HepG2 (cell line): ENCODE results near the gene KMT2B. TPM values are rescaled to one million over a fixed set of nuclear protein-coding genes. Genes with fewer than 3 reads are reported as not detected.
A peak's percentile ranks its signal among the peaks of the same experiment; 100 is the strongest.

Source experiments
- ATAC-seq: fragments of 200-7000 bp; cut with Tn5 transposase; 3 replicates; pipeline ENCODE4 v1.9.1; 2020; ENCODE audit warnings: mild to moderate bottlenecking, moderate library complexity
- BruUV-seq: library from RNA; stranded (reverse); fragments of 400-500 nt; replicated peaks from 2 replicates; lab custom pipeline; 2021; lab: Mats Ljungman, UMichigan
- CTCF ChIA-PET: fragments of 300-600 bp; formaldehyde crosslinking; extraction: SDS; loops from one replicate; lab custom pipeline; 2021; ENCODE audit warnings: low total read pairs, inconsistent platforms, low intra/inter-chr PET ratio; lab: Yijun Ruan, JAX
- POLR2A ChIA-PET: fragments of 350-600 bp; sonication (Branson Sonifier 250); formaldehyde crosslinking; loops from one replicate; lab custom pipeline; 2020; ENCODE audit warnings: antibody characterized with exemption, inconsistent platforms; lab: Yijun Ruan, JAX
- DNase-seq: peaks from one replicate; pipeline ENCODE4 v3.0.0-alpha.2; 2015; ENCODE audit warnings: low spot score
- FAIRE-seq: peaks from 3 replicates; lab custom pipeline; 2011; peaks lifted over from hg19 to GRCh38; lab: Jason Lieb, UNC
- H2AFZ ChIP-seq: one replicate; pipeline ENCODE4 v1.6.1; 2011; ENCODE audit warnings: low read length, inconsistent platforms
- H3K27ac ChIP-seq: fragments of 300-600 bp; 3 replicates; pipeline ENCODE4 v1.8.0; 2011; ENCODE audit warnings: mixed run types, mild to moderate bottlenecking, mixed read lengths, low read length, inconsistent platforms; ENCODE audit not compliant: insufficient read depth; ENCODE audit errors: extremely low read length
- H3K27me3 ChIP-seq, 2 experiments: fragments of 200-600 bp in 1 of 2; 2 replicates in 1 of 2; 3 replicates in 1 of 2; pipeline versions ENCODE4 v1.6.0 to v1.8.0; 2011; ENCODE audit warnings: low read length in 2 of 2, mild to moderate bottlenecking in 2 of 2, moderate library complexity in 2 of 2, inconsistent platforms in 1 of 2; ENCODE audit not compliant: insufficient read depth in 2 of 2, control insufficient read depth in 1 of 2
- H3K36me3 ChIP-seq, 2 experiments: fragments of 200-600 bp in 1 of 2; replicated peaks in 1 of 2; 2 replicates in 1 of 2; 3 replicates in 1 of 2; pipeline versions ENCODE4 v1.5.1 to v1.8.0; 2011; ENCODE audit warnings: low read length in 2 of 2, inconsistent platforms in 1 of 2; ENCODE audit not compliant: insufficient read depth in 2 of 2, control insufficient read depth in 1 of 2
- H3K4me1 ChIP-seq: 2 replicates; pipeline ENCODE4 v1.5.1; 2012; ENCODE audit warnings: low read length, inconsistent platforms; ENCODE audit not compliant: insufficient read depth
- H3K4me2 ChIP-seq: 2 replicates; pipeline ENCODE4 v1.6.0; 2011; ENCODE audit warnings: low read depth, low read length, inconsistent platforms
- H3K4me3 ChIP-seq, 3 experiments: fragments of 200-600 bp in 1 of 3; sonication (generic), shearing (Covaris generic) in 1 of 3; replicated peaks in 1 of 3; 2 replicates each; pipeline ENCODE4 v1.5.1; 2011 to 2016; ENCODE audit warnings: low read length in 3 of 3, inconsistent platforms in 2 of 3, low read depth in 2 of 3, mild to moderate bottlenecking in 2 of 3, control low read depth in 1 of 3, mixed read lengths in 1 of 3; ENCODE audit not compliant: insufficient read depth in 1 of 3
- H3K79me2 ChIP-seq: one replicate; pipeline ENCODE4 v1.6.1; 2011; ENCODE audit warnings: low read length, inconsistent platforms; ENCODE audit not compliant: insufficient read depth
- H3K9ac ChIP-seq: 2 replicates; pipeline ENCODE4 v1.6.0; 2011; ENCODE audit warnings: mild to moderate bottlenecking, low read depth, low read length, inconsistent platforms; ENCODE audit not compliant: insufficient read depth
- H3K9me3 ChIP-seq: 2 replicates; pipeline ENCODE4 v1.5.1; 2012; ENCODE audit warnings: mild to moderate bottlenecking, low read length
- H4K20me1 ChIP-seq: 2 replicates; pipeline ENCODE4 v1.6.0; 2011; ENCODE audit warnings: inconsistent platforms, mild to moderate bottlenecking, low read length, moderate library complexity; ENCODE audit not compliant: insufficient read depth
- CEBPG ChIP-seq: IDR thresholded peaks from 2 replicates; pipeline ENCODE4 v1.6.1; 2016
- CSRNP1 ChIP-seq: sonication (generic); formaldehyde crosslinking; IDR thresholded peaks from 2 replicates; pipeline ENCODE4 v1.8.1; 2023; ENCODE audit warnings: mild to moderate bottlenecking, missing genetic modification reagents
- GFI1 ChIP-seq: sonication (generic); formaldehyde crosslinking; IDR thresholded peaks from 2 replicates; pipeline ENCODE4 v1.5.0; 2020; ENCODE audit warnings: missing genetic modification reagents, mild to moderate bottlenecking, borderline replicate concordance
- HMG20A ChIP-seq: IDR thresholded peaks from 2 replicates; pipeline ENCODE4 v1.6.1; 2016; ENCODE audit warnings: borderline replicate concordance
- HMGXB4 ChIP-seq, 2 experiments: sonication (generic) in 1 of 2; formaldehyde crosslinking in 1 of 2; IDR thresholded peaks; 2 replicates each; pipeline versions ENCODE4 v1.4.0 to v1.6.1; 2018 to 2020; ENCODE audit warnings: missing genetic modification reagents in 2 of 2, borderline replicate concordance in 1 of 2, low read depth in 1 of 2, mild to moderate bottlenecking in 1 of 2, missing biosample characterization in 1 of 2
- KDM3A ChIP-seq: IDR thresholded peaks from 2 replicates; pipeline ENCODE4 v1.6.1; 2018; ENCODE audit warnings: low read depth, missing compliant biosample characterization
- KMT2B ChIP-seq: IDR thresholded peaks from 2 replicates; pipeline ENCODE4 v1.6.1; 2016; ENCODE audit warnings: missing genetic modification reagents, missing compliant biosample characterization
- NR0B2 ChIP-seq: sonication (generic); formaldehyde crosslinking; IDR thresholded peaks from 2 replicates; pipeline ENCODE4 v1.4.0; 2020; ENCODE audit warnings: mild to moderate bottlenecking, missing genetic modification reagents
- RFXAP ChIP-seq: sonication (generic); formaldehyde crosslinking; IDR thresholded peaks from 2 replicates; pipeline ENCODE4 v1.4.0; 2020; ENCODE audit warnings: missing genetic modification reagents, borderline replicate concordance
- SAP130 ChIP-seq: IDR thresholded peaks from 2 replicates; pipeline ENCODE4 v1.6.1; 2016; ENCODE audit warnings: low read depth
- SNAPC2 ChIP-seq: sonication (generic); formaldehyde crosslinking; IDR thresholded peaks from 2 replicates; pipeline ENCODE4 v1.8.1; 2022; ENCODE audit warnings: mild to moderate bottlenecking, missing genetic modification reagents
- STAT5B ChIP-seq: sonication (generic); formaldehyde crosslinking; IDR thresholded peaks from 2 replicates; pipeline ENCODE4 v1.4.0; 2020; ENCODE audit warnings: missing genetic modification reagents
- THYN1 ChIP-seq: sonication (generic); formaldehyde crosslinking; IDR thresholded peaks from 2 replicates; pipeline ENCODE4 v1.8.1; 2023; ENCODE audit warnings: low read depth, mild to moderate bottlenecking, moderate library complexity, missing genetic modification reagents, borderline replicate concordance
- ZFP82 ChIP-seq: sonication (generic); formaldehyde crosslinking; IDR thresholded peaks from 2 replicates; pipeline ENCODE4 v1.5.1; 2020; ENCODE audit warnings: mild to moderate bottlenecking, missing genetic modification reagents, borderline replicate concordance
- ZNF350 ChIP-seq: sonication (generic); formaldehyde crosslinking; IDR thresholded peaks from 2 replicates; pipeline ENCODE4 v1.4.0; 2020; ENCODE audit warnings: mild to moderate bottlenecking, low read depth, missing genetic modification reagents, borderline replicate concordance
- ZNF430 ChIP-seq: sonication (generic); formaldehyde crosslinking; IDR thresholded peaks from 2 replicates; pipeline ENCODE4 v1.9.0; 2021; ENCODE audit warnings: mild to moderate bottlenecking, missing genetic modification reagents
- ZNF557 ChIP-seq: sonication (generic); formaldehyde crosslinking; IDR thresholded peaks from 2 replicates; pipeline ENCODE4 v1.4.0; 2020; ENCODE audit warnings: missing genetic modification reagents
- ZNF607 ChIP-seq: sonication (generic); formaldehyde crosslinking; IDR thresholded peaks from 2 replicates; pipeline ENCODE4 v1.5.1; 2020; ENCODE audit warnings: missing genetic modification reagents, mild to moderate bottlenecking, borderline replicate concordance
- ZNF792 ChIP-seq: IDR thresholded peaks from 2 replicates; pipeline ENCODE4 v1.6.1; 2016
- ZNF878 ChIP-seq: sonication (generic); formaldehyde crosslinking; IDR thresholded peaks from 2 replicates; pipeline ENCODE4 v1.8.1; 2023; ENCODE audit warnings: mild to moderate bottlenecking, missing genetic modification reagents, moderate library complexity
- WGBS: methylation state at CpG from one replicate; pipeline ENCODE4 v1.1.6; 2017; ENCODE audit warnings: low lambda C conversion rate; 5-methylcytosine and 5-hydroxymethylcytosine counted together
- in situ Hi-C: cut with HindIII; loops from 2 replicates; pipeline ENCODE4 v1.10.0; 2017; ENCODE audit warnings: low pct_unique_long_range_greater_than_20kb; ENCODE audit not compliant: extremely low pct_ligation_motif_present
- intact Hi-C: fragments of 100-400 bp; cut with micrococcal nuclease; formaldehyde crosslinking; loops from one replicate; pipeline ENCODE4 v1.10.0; 2022; ENCODE audit not compliant: unreplicated experiment
- polyA plus RNA-seq, 8 experiments: library from polyadenylated mRNA; depleted of rRNA in 3 of 8; stranded (reverse) in 7 of 8; unstranded in 1 of 8; fragments of >200 nt; fragmentation: Illumina TruSeq in 4 of 8; extraction: Trizol in 4 of 8; gene quantifications; 2 replicates each; pipeline versions ENCODE4 v1.2.1 to v1.2.3, GENCODE V29; 2011 to 2016; ENCODE audit warnings: low read depth in 4 of 8, missing spikeins in 1 of 8, mixed read lengths in 1 of 8; ENCODE audit not compliant: insufficient read depth in 1 of 8
- total RNA-seq, 5 experiments: library from RNA; depleted of rRNA; stranded (reverse); fragments of >200 nt; fragmentation: Illumina TruSeq; extraction: Trizol; gene quantifications; 2 replicates each; pipeline ENCODE4 v1.2.3, GENCODE V29; 2016; ENCODE audit warnings: low read depth in 1 of 5

The KMT2B gene
- total and polyA plus RNA-seq, 2 of the 13 experiments (the other 11 are each of a cell fraction or from before 2014, with no cell fraction given): 6.2 to 16.9 TPM

GRCh38 chr19:35702223-35703012 is 15.4 kb upstream of the KMT2B start:
- H4K20me1 ChIP-seq: no peaks in the 10 kb centered on the region
- WGBS: under 1% methylated on average over 19 of the region's 50 CpGs
- peaks cover 29% of the 10 kb centered on the region for H3K4me1 ChIP-seq
- no TSS peak for BruUV-seq
- intact Hi-C loops (no loop called here), in situ Hi-C loops (no loop called here)
- H3K36me3 ChIP-seq: no peaks in the 10 kb centered on the region
- peak overlapping the region; percentile 92 for H3K4me2 ChIP-seq
- DNase-seq (peak; percentile 96), ATAC-seq (peak; percentile 99), FAIRE-seq (peak; percentile 86)
- POLR2A ChIA-PET: interaction anchor here (0.5 to 2.4 kb wide), 20 partner anchors 10 to 434 kb away, joined by 3 to 23 read pairs (median 4); partner anchors contain the start of genes COX6B1, LIN37 and PRODH2
- H3K79me2 ChIP-seq: no peaks in the 10 kb centered on the region
- no peaks in the 10 kb centered on the region for H3K27me3 ChIP-seq
- H3K9me3 ChIP-seq: no peaks in the 10 kb centered on the region
- CTCF ChIA-PET: interaction anchor here (1.0 to 1.7 kb wide), 2 partner anchors 9 to 14 kb away, joined by 4 to 7 read pairs; no protein-coding TSS in a partner anchor
- peak overlapping the region; percentile 56 for H3K27ac ChIP-seq
- peak overlapping the region; percentile 62 for H3K9ac ChIP-seq
- H3K4me3 ChIP-seq: peak overlapping the region; percentile 50 to 77 (median 70)
- H2AFZ ChIP-seq: peak overlapping the region; percentile 89
- TF ChIP-seq CSRNP1 (CRISPR knock-in tag) (peak; percentile 65; the same call in 1 of the 2 replicates), CEBPG (CRISPR knock-in tag) (0 out of 2 replicates have a peak, but pooled peaks have one; percentile 4), ZNF792 (0 out of 2 replicates have a peak, but pooled peaks have one; percentile 16), KMT2B (CRISPR knock-in tag) (0 out of 2 replicates have a peak, but pooled peaks have one; percentile 8), THYN1 (CRISPR knock-in tag) (no peak), HMG20A (CRISPR knock-in tag) (no peak), SNAPC2 (CRISPR knock-in tag) (no peak), NR0B2 (peak; percentile 30; the same call in 1 of the 2 replicates), ZNF430 (CRISPR knock-in tag) (peak; percentile 63; the same call in 1 of the 2 replicates), ZFP82 (CRISPR knock-in tag) (no peak), GFI1 (CRISPR knock-in tag) (no peak), STAT5B (CRISPR knock-in tag) (no peak), KDM3A (CRISPR knock-in tag) (no peak), ZNF607 (CRISPR knock-in tag) (peak; percentile 33; the same call in 1 of the 2 replicates), HMGXB4 (CRISPR knock-in tag; IDR thresholded peaks at IDR 0.05; ENCODE audit: borderline replicate concordance in 1 of 2, low read depth in 1 of 2) (peak in 1 of 2 experiments; percentile 54; a peak in 1 of 4 replicates), ZNF878 (CRISPR knock-in tag) (no peak), ZNF350 (CRISPR knock-in tag) (peak; percentile 33; the same call in 1 of the 2 replicates), SAP130 (CRISPR knock-in tag) (peak; percentile 77), ZNF557 (CRISPR knock-in tag) (0 out of 2 replicates have a peak, but pooled peaks have one; percentile 33), RFXAP (CRISPR knock-in tag) (peak; percentile 63; the same call in 1 of the 2 replicates)
